ENCODE measurements around the gene TRERF1. TPM values are rescaled to one million over a fixed set of nuclear protein-coding genes. Genes with fewer than 3 reads are reported as not detected.
A peak's percentile ranks its signal among the peaks of the same experiment; 100 is the strongest.

TRERF1 gene
- polyA plus RNA-seq, 1 donor (not counting 4 experiments of a cell fraction or from before 2014, with no cell fraction given): 4.8 TPM

DNA sequence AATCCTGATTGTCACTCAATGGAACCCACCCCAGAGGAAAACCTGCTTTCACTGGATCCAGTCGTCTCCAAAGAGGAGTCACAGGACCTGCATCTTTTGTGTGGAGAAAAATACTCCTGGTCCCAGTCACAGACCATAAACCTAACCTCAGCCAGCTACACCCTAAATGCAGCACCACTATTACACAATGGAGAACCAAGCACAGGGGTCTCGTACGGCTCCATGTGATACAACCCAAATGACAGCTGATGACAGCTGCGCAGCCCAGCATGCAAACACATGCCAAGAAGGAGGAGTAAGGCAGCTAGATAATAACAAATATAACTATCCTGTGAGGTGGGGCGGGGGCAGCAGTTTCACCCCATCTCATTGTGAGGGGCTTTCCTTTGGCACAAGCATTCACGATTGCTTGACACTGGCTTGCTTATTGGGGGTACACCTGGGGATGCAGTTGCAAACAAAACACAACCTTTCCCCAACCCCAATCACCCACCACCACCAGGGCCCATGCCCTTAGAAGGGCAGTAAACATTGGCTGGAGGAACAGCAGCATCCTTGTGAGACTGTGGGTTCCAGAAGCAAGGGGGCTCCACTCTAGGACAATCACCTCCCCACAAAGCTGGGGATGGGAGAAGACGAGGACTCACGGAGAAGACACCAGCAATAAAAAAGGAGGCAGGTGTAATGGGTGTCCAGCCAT, 51.5 kb downstream of the TRERF1 start:
- no peak overlapping the region for H3K27ac ChIP-seq (ENCODE audit: control insufficient read depth, insufficient read depth, low read length)
- FAIRE-seq (no peak), DNase-seq (ENCODE audit: low read depth, low spot score) (no peak)
- H3K4me2 ChIP-seq (ENCODE audit: control insufficient read depth, extremely low read depth, insufficient read depth, low read depth, low read length): no peak overlapping the region
- H3K79me2 ChIP-seq (ENCODE audit: control insufficient read depth, insufficient read depth, low read length): peaks cover 38% of the 10 kb centered on the region
- no peak overlapping the region for H3K9ac ChIP-seq (ENCODE audit: control insufficient read depth, extremely low read depth, insufficient read depth, low read length)
- TF ChIP-seq EZH2 (IDR thresholded peaks at IDR 0.05; ENCODE audit: low read length): no peak
- TF ChIP-seq, protein P1, sequence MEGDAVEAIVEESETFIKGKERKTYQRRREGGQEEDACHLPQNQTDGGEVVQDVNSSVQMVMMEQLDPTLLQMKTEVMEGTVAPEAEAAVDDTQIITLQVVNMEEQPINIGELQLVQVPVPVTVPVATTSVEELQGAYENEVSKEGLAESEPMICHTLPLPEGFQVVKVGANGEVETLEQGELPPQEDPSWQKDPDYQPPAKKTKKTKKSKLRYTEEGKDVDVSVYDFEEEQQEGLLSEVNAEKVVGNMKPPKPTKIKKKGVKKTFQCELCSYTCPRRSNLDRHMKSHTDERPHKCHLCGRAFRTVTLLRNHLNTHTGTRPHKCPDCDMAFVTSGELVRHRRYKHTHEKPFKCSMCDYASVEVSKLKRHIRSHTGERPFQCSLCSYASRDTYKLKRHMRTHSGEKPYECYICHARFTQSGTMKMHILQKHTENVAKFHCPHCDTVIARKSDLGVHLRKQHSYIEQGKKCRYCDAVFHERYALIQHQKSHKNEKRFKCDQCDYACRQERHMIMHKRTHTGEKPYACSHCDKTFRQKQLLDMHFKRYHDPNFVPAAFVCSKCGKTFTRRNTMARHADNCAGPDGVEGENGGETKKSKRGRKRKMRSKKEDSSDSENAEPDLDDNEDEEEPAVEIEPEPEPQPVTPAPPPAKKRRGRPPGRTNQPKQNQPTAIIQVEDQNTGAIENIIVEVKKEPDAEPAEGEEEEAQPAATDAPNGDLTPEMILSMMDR (optimal IDR thresholded peaks at IDR 0.05 in 1 of 3, IDR thresholded peaks at IDR 0.05 in 1 of 3, conservative IDR thresholded peaks at IDR 0.05 in 1 of 3; ENCODE audit: extremely low read depth in 1 of 3, insufficient read depth in 2 of 3, low read length in 3 of 3): no peak
- no peaks in the 10 kb centered on the region for H3K9me1 ChIP-seq (ENCODE audit: control insufficient read depth, extremely low read depth, insufficient read depth, low read length)
- no peaks in the 10 kb centered on the region for H3K27me3 ChIP-seq (ENCODE audit: control insufficient read depth, extremely low read depth, insufficient read depth, low read length)
- H2AFZ ChIP-seq (ENCODE audit: control insufficient read depth, low read length): no peak overlapping the region
- no peaks in the 10 kb centered on the region for H3K9me3 ChIP-seq (ENCODE audit: control insufficient read depth, low read depth, low read length)
- dilution Hi-C loops (cut with MboI; ENCODE audit: extremely low pct_ligation_motif_present, low sequenced_read_pairs): no loop called here
- H3K36me3 ChIP-seq (ENCODE audit: control insufficient read depth in 2 of 2, extremely low read depth in 1 of 2, insufficient read depth in 2 of 2, low read length in 2 of 2): peaks cover 0 to 3% of the 10 kb centered on the region in 2 experiments
- no peaks in the 10 kb centered on the region for H4K20me1 ChIP-seq (ENCODE audit: control insufficient read depth, extremely low read depth, insufficient read depth, low read length)
- no peak overlapping the region for H3K4me3 ChIP-seq (ENCODE audit: control insufficient read depth in 2 of 3, extremely low read depth in 1 of 3, insufficient read depth in 2 of 3, low read depth in 1 of 3, low read length in 3 of 3)
- peaks cover 42% of the 10 kb centered on the region for H3K4me1 ChIP-seq (ENCODE audit: control insufficient read depth, extremely low read depth, insufficient read depth, low read length)

DNA sequence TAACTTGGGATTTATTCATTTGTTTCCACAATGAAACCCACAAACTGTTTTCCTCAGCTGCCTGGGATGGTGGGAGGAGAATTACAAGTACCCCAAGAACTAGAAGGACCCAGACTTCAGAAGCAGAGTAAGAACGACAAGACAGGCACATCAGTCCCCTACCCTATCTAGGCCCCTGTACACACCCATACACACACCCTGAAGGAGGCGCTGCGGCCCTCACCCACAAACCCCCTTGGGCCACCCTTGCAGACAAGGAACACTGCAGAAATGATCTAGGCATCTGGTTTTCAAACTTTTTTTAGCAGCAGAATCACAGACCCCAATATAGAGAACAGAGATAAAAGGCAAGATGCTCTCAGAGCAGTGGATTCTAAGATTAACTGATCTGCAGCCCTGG, 55.0 kb downstream of the TRERF1 start:
- dilution Hi-C loops (cut with MboI; ENCODE audit: extremely low pct_ligation_motif_present, low sequenced_read_pairs): no loop called here

More for the DNA sequence above, 55.0 kb downstream of the TRERF1 start:
- H4K20me1 ChIP-seq (ENCODE audit: control insufficient read depth, extremely low read depth, insufficient read depth, low read length): no peaks in the 10 kb centered on the region
- FAIRE-seq (no peak), DNase-seq (ENCODE audit: low read depth, low spot score) (no peak)
- H3K9me3 ChIP-seq (ENCODE audit: control insufficient read depth, low read depth, low read length): no peaks in the 10 kb centered on the region
- peaks cover 50% of the 10 kb centered on the region for H3K79me2 ChIP-seq (ENCODE audit: control insufficient read depth, insufficient read depth, low read length)
- H3K36me3 ChIP-seq (ENCODE audit: control insufficient read depth in 2 of 2, extremely low read depth in 1 of 2, insufficient read depth in 2 of 2, low read length in 2 of 2): peaks cover 0 to 3% of the 10 kb centered on the region in 2 experiments
- peaks cover 7% of the 10 kb centered on the region for H3K4me1 ChIP-seq (ENCODE audit: control insufficient read depth, extremely low read depth, insufficient read depth, low read length)
- H3K27me3 ChIP-seq (ENCODE audit: control insufficient read depth, extremely low read depth, insufficient read depth, low read length): no peaks in the 10 kb centered on the region
- H3K4me3 ChIP-seq (ENCODE audit: control insufficient read depth in 2 of 3, extremely low read depth in 1 of 3, insufficient read depth in 2 of 3, low read depth in 1 of 3, low read length in 3 of 3): no peak overlapping the region
- H2AFZ ChIP-seq (ENCODE audit: control insufficient read depth, low read length): no peak overlapping the region
- H3K4me2 ChIP-seq (ENCODE audit: control insufficient read depth, extremely low read depth, insufficient read depth, low read depth, low read length): no peak overlapping the region
- no peak overlapping the region for H3K27ac ChIP-seq (ENCODE audit: control insufficient read depth, insufficient read depth, low read length)
- no peak overlapping the region for H3K9ac ChIP-seq (ENCODE audit: control insufficient read depth, extremely low read depth, insufficient read depth, low read length)
- TF ChIP-seq, protein P1 (optimal IDR thresholded peaks at IDR 0.05 in 1 of 3, IDR thresholded peaks at IDR 0.05 in 1 of 3, conservative IDR thresholded peaks at IDR 0.05 in 1 of 3; ENCODE audit: extremely low read depth in 1 of 3, insufficient read depth in 2 of 3, low read length in 3 of 3): peak in 2 of 3 experiments; percentile 23 to 45
- no peak for TF ChIP-seq EZH2 (IDR thresholded peaks at IDR 0.05; ENCODE audit: low read length)
- H3K9me1 ChIP-seq (ENCODE audit: control insufficient read depth, extremely low read depth, insufficient read depth, low read length): no peaks in the 10 kb centered on the region

All from keratinocyte (primary cell).